ENCODE data around the gene CANX. TPM values are rescaled to one million over a fixed set of nuclear protein-coding genes. Genes with fewer than 3 reads are reported as not detected.

CANX gene
- total and polyA plus RNA-seq, 9 of the 15 experiments (the other 6 are each of a cell fraction or from before 2014, with no cell fraction given), result 155 to 893 (median 589) TPM

DNA sequence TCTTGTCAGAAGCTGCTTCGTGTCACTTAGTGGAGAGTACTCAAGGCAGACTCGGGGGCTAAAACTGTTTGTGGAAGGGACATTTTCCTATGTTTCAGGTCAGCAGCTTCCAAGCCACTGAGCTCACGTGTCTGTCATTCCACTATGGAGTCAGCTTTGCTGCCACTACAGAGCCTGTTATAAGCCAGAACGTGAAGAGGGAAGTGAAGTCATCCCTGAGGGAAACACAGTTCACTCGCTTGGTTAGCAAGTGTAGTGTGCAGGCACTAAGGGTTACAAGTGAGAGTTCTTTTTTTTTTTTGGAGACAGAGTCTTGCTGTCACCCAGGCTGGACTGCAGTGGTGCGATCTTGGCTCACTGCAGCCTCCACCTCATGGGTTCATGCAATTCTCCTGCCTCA, 70.5 kb downstream of the CANX start (continued):
- TF ChIP-seq, protein P1, sequence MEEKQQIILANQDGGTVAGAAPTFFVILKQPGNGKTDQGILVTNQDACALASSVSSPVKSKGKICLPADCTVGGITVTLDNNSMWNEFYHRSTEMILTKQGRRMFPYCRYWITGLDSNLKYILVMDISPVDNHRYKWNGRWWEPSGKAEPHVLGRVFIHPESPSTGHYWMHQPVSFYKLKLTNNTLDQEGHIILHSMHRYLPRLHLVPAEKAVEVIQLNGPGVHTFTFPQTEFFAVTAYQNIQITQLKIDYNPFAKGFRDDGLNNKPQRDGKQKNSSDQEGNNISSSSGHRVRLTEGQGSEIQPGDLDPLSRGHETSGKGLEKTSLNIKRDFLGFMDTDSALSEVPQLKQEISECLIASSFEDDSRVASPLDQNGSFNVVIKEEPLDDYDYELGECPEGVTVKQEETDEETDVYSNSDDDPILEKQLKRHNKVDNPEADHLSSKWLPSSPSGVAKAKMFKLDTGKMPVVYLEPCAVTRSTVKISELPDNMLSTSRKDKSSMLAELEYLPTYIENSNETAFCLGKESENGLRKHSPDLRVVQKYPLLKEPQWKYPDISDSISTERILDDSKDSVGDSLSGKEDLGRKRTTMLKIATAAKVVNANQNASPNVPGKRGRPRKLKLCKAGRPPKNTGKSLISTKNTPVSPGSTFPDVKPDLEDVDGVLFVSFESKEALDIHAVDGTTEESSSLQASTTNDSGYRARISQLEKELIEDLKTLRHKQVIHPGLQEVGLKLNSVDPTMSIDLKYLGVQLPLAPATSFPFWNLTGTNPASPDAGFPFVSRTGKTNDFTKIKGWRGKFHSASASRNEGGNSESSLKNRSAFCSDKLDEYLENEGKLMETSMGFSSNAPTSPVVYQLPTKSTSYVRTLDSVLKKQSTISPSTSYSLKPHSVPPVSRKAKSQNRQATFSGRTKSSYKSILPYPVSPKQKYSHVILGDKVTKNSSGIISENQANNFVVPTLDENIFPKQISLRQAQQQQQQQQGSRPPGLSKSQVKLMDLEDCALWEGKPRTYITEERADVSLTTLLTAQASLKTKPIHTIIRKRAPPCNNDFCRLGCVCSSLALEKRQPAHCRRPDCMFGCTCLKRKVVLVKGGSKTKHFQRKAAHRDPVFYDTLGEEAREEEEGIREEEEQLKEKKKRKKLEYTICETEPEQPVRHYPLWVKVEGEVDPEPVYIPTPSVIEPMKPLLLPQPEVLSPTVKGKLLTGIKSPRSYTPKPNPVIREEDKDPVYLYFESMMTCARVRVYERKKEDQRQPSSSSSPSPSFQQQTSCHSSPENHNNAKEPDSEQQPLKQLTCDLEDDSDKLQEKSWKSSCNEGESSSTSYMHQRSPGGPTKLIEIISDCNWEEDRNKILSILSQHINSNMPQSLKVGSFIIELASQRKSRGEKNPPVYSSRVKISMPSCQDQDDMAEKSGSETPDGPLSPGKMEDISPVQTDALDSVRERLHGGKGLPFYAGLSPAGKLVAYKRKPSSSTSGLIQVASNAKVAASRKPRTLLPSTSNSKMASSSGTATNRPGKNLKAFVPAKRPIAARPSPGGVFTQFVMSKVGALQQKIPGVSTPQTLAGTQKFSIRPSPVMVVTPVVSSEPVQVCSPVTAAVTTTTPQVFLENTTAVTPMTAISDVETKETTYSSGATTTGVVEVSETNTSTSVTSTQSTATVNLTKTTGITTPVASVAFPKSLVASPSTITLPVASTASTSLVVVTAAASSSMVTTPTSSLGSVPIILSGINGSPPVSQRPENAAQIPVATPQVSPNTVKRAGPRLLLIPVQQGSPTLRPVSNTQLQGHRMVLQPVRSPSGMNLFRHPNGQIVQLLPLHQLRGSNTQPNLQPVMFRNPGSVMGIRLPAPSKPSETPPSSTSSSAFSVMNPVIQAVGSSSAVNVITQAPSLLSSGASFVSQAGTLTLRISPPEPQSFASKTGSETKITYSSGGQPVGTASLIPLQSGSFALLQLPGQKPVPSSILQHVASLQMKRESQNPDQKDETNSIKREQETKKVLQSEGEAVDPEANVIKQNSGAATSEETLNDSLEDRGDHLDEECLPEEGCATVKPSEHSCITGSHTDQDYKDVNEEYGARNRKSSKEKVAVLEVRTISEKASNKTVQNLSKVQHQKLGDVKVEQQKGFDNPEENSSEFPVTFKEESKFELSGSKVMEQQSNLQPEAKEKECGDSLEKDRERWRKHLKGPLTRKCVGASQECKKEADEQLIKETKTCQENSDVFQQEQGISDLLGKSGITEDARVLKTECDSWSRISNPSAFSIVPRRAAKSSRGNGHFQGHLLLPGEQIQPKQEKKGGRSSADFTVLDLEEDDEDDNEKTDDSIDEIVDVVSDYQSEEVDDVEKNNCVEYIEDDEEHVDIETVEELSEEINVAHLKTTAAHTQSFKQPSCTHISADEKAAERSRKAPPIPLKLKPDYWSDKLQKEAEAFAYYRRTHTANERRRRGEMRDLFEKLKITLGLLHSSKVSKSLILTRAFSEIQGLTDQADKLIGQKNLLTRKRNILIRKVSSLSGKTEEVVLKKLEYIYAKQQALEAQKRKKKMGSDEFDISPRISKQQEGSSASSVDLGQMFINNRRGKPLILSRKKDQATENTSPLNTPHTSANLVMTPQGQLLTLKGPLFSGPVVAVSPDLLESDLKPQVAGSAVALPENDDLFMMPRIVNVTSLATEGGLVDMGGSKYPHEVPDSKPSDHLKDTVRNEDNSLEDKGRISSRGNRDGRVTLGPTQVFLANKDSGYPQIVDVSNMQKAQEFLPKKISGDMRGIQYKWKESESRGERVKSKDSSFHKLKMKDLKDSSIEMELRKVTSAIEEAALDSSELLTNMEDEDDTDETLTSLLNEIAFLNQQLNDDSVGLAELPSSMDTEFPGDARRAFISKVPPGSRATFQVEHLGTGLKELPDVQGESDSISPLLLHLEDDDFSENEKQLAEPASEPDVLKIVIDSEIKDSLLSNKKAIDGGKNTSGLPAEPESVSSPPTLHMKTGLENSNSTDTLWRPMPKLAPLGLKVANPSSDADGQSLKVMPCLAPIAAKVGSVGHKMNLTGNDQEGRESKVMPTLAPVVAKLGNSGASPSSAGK (IDR thresholded peaks at IDR 0.05), result no peak
- TF ChIP-seq FOXK1 (CRISPR knock-in tag; IDR thresholded peaks at IDR 0.05; ENCODE audit: borderline replicate concordance), result no peak
